Mesothelial cell of epicardium (in vitro differentiated cells): Measurements from ENCODE around the gene FCHO2. TPM values are rescaled to one million over a fixed set of nuclear protein-coding genes. Genes with fewer than 3 reads are reported as not detected.

Experiments used
- DNase-seq, 2 experiments: peaks; one replicate each; pipeline ENCODE4 v3.0.0; 2021; ENCODE audit warnings: low spot score in 2 of 2; ENCODE audit not compliant: unreplicated experiment in 2 of 2
- H3K27ac Mint-ChIP-seq: 2 replicates; pipeline ENCODE4 v1.8.0; 2021; ENCODE audit warnings: mixed read lengths
- H3K27me3 Mint-ChIP-seq: 2 replicates; pipeline ENCODE4 v1.8.0; 2021; ENCODE audit warnings: low read depth, mixed read lengths
- H3K36me3 Mint-ChIP-seq: 2 replicates; pipeline ENCODE4 v1.8.0; 2021; ENCODE audit warnings: mixed read lengths
- H3K4me1 Mint-ChIP-seq: 2 replicates; pipeline ENCODE4 v1.8.0; 2021; ENCODE audit warnings: mixed read lengths
- H3K4me3 Mint-ChIP-seq: 2 replicates; pipeline ENCODE4 v1.8.0; 2021; ENCODE audit warnings: mild to moderate bottlenecking, moderate library complexity, mixed read lengths
- H3K9me3 Mint-ChIP-seq: 2 replicates; pipeline ENCODE4 v1.8.0; 2021; ENCODE audit warnings: mixed read lengths
- total RNA-seq: library from RNA; stranded (reverse); gene quantifications from 3 replicates; pipeline ENCODE4 v1.2.1, GENCODE V29; 2021
- TF ChIP-seq, protein P1 (sequence below): fragments of 200-600 bp; sonication (generic); IDR thresholded peaks from one replicate; pipeline ENCODE4 v1.5.0; 2021; ENCODE audit warnings: antibody characterized with exemption; ENCODE audit not compliant: unreplicated experiment

Gene FCHO2
- total RNA-seq, 1 donor from 2014 or later: 28.7 TPM

- TF ChIP-seq, protein P1, sequence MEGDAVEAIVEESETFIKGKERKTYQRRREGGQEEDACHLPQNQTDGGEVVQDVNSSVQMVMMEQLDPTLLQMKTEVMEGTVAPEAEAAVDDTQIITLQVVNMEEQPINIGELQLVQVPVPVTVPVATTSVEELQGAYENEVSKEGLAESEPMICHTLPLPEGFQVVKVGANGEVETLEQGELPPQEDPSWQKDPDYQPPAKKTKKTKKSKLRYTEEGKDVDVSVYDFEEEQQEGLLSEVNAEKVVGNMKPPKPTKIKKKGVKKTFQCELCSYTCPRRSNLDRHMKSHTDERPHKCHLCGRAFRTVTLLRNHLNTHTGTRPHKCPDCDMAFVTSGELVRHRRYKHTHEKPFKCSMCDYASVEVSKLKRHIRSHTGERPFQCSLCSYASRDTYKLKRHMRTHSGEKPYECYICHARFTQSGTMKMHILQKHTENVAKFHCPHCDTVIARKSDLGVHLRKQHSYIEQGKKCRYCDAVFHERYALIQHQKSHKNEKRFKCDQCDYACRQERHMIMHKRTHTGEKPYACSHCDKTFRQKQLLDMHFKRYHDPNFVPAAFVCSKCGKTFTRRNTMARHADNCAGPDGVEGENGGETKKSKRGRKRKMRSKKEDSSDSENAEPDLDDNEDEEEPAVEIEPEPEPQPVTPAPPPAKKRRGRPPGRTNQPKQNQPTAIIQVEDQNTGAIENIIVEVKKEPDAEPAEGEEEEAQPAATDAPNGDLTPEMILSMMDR: no peak
- Mint-ChIP-seq H3K27me3 (no peaks in the 10 kb centered on the region), H3K9me3 (peaks cover 5% of the 10 kb centered on the region), H3K27ac (no peak overlapping the region), H3K4me1 (peaks cover 2% of the 10 kb centered on the region), H3K4me3 (no peak overlapping the region), H3K36me3 (peaks cover 21% of the 10 kb centered on the region)
- DNase-seq: no peak
Observed at GRCh38 chr5:73067213-73067612, 111.4 kb downstream of the FCHO2 start.

- no peaks in the 10 kb centered on the region for H3K9me3 Mint-ChIP-seq
- DNase-seq: no peak
- no peaks in the 10 kb centered on the region for H3K27me3 Mint-ChIP-seq
- TF ChIP-seq, protein P1: no peak
- H3K4me1 Mint-ChIP-seq: no peaks in the 10 kb centered on the region
- H3K36me3 Mint-ChIP-seq: peaks cover 4% of the 10 kb centered on the region
- H3K27ac Mint-ChIP-seq: no peak overlapping the region
- no peak overlapping the region for H3K4me3 Mint-ChIP-seq
Observed at GRCh38 chr5:73081093-73081492, 125.3 kb downstream of the FCHO2 start.

- Mint-ChIP-seq H3K4me1 (no peaks in the 10 kb centered on the region), H3K9me3 (no peaks in the 10 kb centered on the region), H3K36me3 (peaks cover 6% of the 10 kb centered on the region), H3K27ac (no peak overlapping the region), H3K27me3 (no peaks in the 10 kb centered on the region), H3K4me3 (no peak overlapping the region)
- TF ChIP-seq, protein P1: no peak
- DNase-seq: no peak
Observed at GRCh38 chr5:73088026-73088425, 132.2 kb downstream of the FCHO2 start.

DNA sequence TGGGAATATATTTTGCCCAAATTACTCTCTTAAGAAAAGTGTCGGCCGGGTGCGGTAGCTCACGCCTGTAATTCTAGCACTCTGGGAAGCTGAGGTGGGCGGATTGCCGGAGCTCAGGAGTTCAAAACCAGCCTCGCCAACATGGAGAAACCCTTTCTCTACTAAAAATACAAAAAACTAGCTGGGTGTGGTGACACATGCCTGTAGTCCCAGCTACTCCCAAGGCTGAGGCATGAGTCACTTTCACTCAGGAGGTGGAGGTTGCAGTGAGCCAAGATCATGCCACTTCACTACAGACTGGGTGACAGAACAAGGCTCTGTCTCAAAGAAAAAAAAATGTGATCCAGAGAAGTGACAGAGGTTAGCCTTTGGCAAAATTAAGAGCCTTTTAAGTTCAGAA lies 138.1 kb downstream of the FCHO2 start:
- H3K9me3 Mint-ChIP-seq: peaks cover 20% of the 10 kb centered on the region
- no peak overlapping the region for H3K27ac Mint-ChIP-seq
- H3K4me3 Mint-ChIP-seq: no peak overlapping the region
- DNase-seq: no peak
- TF ChIP-seq, protein P1: no peak
- H3K27me3 Mint-ChIP-seq: no peaks in the 10 kb centered on the region
- H3K4me1 Mint-ChIP-seq: no peaks in the 10 kb centered on the region
- peaks cover 6% of the 10 kb centered on the region for H3K36me3 Mint-ChIP-seq

DNA sequence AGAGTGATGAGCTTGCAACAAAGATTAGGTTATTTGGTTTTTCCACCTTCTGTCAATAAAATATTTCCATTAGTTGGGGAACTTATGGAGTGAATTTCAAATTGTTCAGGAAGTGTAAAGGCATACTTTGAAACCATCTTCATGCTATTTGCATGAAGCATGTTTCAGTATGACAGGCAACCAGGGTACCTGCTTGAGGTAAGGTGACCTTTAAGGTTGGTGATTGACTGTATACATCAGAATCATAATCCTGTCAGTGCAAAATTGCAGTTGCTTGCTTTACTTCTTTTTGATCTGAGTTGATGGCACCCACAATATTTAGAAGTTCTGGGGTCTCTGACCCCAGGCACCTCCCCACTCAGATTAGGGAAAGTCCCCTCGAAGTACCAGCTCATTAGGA lies 138.6 kb downstream of the FCHO2 start:
- Mint-ChIP-seq H3K4me3 (no peak overlapping the region), H3K4me1 (no peaks in the 10 kb centered on the region), H3K36me3 (peaks cover 6% of the 10 kb centered on the region), H3K27me3 (no peaks in the 10 kb centered on the region), H3K9me3 (peaks cover 20% of the 10 kb centered on the region), H3K27ac (no peak overlapping the region)
- no peak for DNase-seq
- TF ChIP-seq, protein P1: no peak
